ENCODE data around the gene LYPD6B. TPM values are rescaled to one million over a fixed set of nuclear protein-coding genes. Genes with fewer than 3 reads are reported as not detected.

LYPD6B gene
- total RNA-seq, 1 experiment from 2014 or later: 0.37 TPM

DNA sequence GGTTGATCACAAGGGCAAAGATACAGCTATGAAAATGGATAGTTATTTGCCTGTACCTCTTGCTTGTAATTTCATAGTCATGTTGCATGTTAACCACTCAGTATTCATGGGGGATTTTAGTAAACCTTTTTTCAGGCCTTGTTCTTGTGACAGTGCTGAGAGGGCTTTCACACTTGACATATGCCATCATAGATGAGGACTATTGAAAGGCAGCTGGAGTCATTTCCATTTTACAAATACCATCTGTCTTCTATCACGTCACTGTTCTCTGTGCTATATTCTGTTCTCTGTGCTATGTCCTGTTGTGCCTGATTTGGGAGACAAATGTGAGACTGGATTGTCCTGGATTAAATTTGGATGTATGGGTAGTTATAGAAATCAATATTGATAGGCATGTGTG lies 131.7 kb downstream of the LYPD6B start:
- intact Hi-C loops (cut with micrococcal nuclease): no loop called here
- BruUV-seq (replicated peaks): no TSS peak
- no peak for DNase-seq (ENCODE audit: unreplicated experiment)
- Mint-ChIP-seq H3K4me1 (ENCODE audit: insufficient read depth, unreplicated experiment) (peaks cover 16% of the 10 kb centered on the region), H3K27ac (ENCODE audit: low read depth, unreplicated experiment) (peak overlapping the region; percentile 18), H3K4me3 (ENCODE audit: unreplicated experiment) (no peak overlapping the region), H3K9me3 (ENCODE audit: unreplicated experiment) (no peaks in the 10 kb centered on the region), H3K36me3 (ENCODE audit: insufficient read depth, unreplicated experiment) (no peaks in the 10 kb centered on the region), H3K27me3 (ENCODE audit: insufficient read depth, unreplicated experiment) (no peaks in the 10 kb centered on the region)
- POLR2A ChIA-PET: interaction anchor here (0.6 to 1.4 kb wide), 4 partner anchors 10 to 586 kb away, joined by 3 to 6 read pairs (median 4); no protein-coding TSS in a partner anchor
- TF ChIP-seq, protein P1, sequence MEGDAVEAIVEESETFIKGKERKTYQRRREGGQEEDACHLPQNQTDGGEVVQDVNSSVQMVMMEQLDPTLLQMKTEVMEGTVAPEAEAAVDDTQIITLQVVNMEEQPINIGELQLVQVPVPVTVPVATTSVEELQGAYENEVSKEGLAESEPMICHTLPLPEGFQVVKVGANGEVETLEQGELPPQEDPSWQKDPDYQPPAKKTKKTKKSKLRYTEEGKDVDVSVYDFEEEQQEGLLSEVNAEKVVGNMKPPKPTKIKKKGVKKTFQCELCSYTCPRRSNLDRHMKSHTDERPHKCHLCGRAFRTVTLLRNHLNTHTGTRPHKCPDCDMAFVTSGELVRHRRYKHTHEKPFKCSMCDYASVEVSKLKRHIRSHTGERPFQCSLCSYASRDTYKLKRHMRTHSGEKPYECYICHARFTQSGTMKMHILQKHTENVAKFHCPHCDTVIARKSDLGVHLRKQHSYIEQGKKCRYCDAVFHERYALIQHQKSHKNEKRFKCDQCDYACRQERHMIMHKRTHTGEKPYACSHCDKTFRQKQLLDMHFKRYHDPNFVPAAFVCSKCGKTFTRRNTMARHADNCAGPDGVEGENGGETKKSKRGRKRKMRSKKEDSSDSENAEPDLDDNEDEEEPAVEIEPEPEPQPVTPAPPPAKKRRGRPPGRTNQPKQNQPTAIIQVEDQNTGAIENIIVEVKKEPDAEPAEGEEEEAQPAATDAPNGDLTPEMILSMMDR (IDR thresholded peaks at IDR 0.05; ENCODE audit: unreplicated experiment): no peak
- CTCF ChIA-PET: interaction anchor here (0.6 to 0.8 kb wide), 2 partner anchors 133 to 152 kb away, joined by 3 to 4 read pairs; no protein-coding TSS in a partner anchor

DNA sequence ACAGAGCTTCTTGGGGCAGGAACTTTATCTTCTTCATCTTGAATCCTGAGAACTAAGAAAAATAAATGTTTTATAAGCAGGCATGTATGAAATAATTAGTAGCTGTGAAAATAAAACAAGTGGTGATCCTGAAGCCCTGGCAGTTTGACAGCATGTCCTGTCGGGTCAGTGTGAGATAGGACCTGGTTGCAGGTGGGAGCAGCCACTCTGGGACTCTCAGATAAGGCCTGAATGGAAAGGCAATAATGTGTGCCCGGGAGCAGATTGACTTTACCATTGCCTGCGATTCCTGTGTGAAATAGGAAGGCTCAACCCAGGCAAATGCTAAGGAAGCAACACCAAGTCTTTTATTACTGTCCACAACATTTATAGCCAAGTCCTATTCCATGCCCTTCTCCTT lies 132.4 kb downstream of the LYPD6B start:
- POLR2A ChIA-PET: interaction anchor here (1.3 to 1.4 kb wide), 2 partner anchors 9 to 24 kb away, joined by 5 to 6 read pairs; no protein-coding TSS in a partner anchor
- TF ChIP-seq, protein P1 (IDR thresholded peaks at IDR 0.05; ENCODE audit: unreplicated experiment): no peak
- no TSS peak for BruUV-seq (replicated peaks)
- H3K4me3 Mint-ChIP-seq (ENCODE audit: unreplicated experiment): no peak overlapping the region
- H3K36me3 Mint-ChIP-seq (ENCODE audit: insufficient read depth, unreplicated experiment): no peaks in the 10 kb centered on the region
- no peaks in the 10 kb centered on the region for H3K27me3 Mint-ChIP-seq (ENCODE audit: insufficient read depth, unreplicated experiment)
- H3K27ac Mint-ChIP-seq (ENCODE audit: low read depth, unreplicated experiment): no peak overlapping the region
- CTCF ChIA-PET: no interaction called here
- intact Hi-C loops (cut with micrococcal nuclease): no loop called here
- H3K9me3 Mint-ChIP-seq (ENCODE audit: unreplicated experiment): no peaks in the 10 kb centered on the region
- peaks cover 16% of the 10 kb centered on the region for H3K4me1 Mint-ChIP-seq (ENCODE audit: insufficient read depth, unreplicated experiment)
- no peak for DNase-seq (ENCODE audit: unreplicated experiment)

DNA sequence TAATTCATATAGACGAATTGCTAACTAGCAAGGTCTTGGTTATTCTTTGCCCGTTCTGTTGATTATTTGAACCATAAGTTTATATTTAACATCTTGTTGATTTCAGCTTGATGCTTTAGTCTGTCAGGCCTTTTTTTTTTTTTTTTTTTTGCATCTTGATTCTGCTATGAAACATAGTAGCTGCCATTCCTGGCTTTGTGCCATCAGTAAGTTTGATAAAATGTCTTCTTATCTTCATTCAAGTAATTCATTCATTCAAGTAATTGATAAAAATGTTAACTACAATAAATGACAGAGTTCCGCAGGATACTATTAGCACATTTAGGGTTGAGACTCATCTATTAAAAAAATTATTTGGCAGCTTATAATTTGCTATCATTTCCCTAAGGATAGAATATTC lies 134.7 kb downstream of the LYPD6B start:
- no peaks in the 10 kb centered on the region for H3K9me3 Mint-ChIP-seq (ENCODE audit: unreplicated experiment)
- intact Hi-C loops (cut with micrococcal nuclease): no loop called here
- no peaks in the 10 kb centered on the region for H3K27me3 Mint-ChIP-seq (ENCODE audit: insufficient read depth, unreplicated experiment)
- no peak overlapping the region for H3K4me3 Mint-ChIP-seq (ENCODE audit: unreplicated experiment)
- TF ChIP-seq, protein P1 (IDR thresholded peaks at IDR 0.05; ENCODE audit: unreplicated experiment): no peak
- CTCF ChIA-PET: no interaction called here
- peaks cover 16% of the 10 kb centered on the region for H3K4me1 Mint-ChIP-seq (ENCODE audit: insufficient read depth, unreplicated experiment)
- BruUV-seq (replicated peaks): no TSS peak
- no peak overlapping the region for H3K27ac Mint-ChIP-seq (ENCODE audit: low read depth, unreplicated experiment)
- DNase-seq (ENCODE audit: unreplicated experiment): no peak
- POLR2A ChIA-PET: interaction anchor here (0.8 kb wide), 1 partner anchor 20 kb away, joined by 3 read pairs; no protein-coding TSS in a partner anchor
- H3K36me3 Mint-ChIP-seq (ENCODE audit: insufficient read depth, unreplicated experiment): no peaks in the 10 kb centered on the region

DNA sequence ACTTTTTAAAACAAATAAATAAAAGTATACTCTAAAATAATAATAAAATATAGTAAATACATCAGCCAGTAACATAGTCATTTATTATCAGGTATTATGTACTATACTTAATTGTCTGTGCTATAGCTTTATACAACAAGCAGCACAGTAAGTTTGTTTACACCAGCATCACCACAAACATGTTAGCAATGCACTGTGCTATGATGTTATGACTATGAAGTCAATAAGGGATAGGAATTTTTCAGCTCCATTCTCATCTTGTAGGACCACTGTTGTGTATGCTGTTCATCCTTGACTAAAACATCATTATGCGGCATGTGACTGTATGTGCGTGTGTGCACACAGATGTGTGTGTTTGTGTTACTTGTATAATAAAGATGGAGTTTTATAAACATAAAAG lies 137.5 kb downstream of the LYPD6B start:
- ChIA-PET POLR2A (no interaction called here), CTCF (interaction anchor here (0.6 kb wide), 1 partner anchor 15 kb away, joined by 3 read pairs; no protein-coding TSS in a partner anchor)
- DNase-seq (ENCODE audit: unreplicated experiment): no peak
- H3K27me3 Mint-ChIP-seq (ENCODE audit: insufficient read depth, unreplicated experiment): no peaks in the 10 kb centered on the region
- H3K4me1 Mint-ChIP-seq (ENCODE audit: insufficient read depth, unreplicated experiment): no peaks in the 10 kb centered on the region
- no peaks in the 10 kb centered on the region for H3K9me3 Mint-ChIP-seq (ENCODE audit: unreplicated experiment)
- H3K36me3 Mint-ChIP-seq (ENCODE audit: insufficient read depth, unreplicated experiment): no peaks in the 10 kb centered on the region
- BruUV-seq (replicated peaks): no TSS peak
- no peak overlapping the region for H3K27ac Mint-ChIP-seq (ENCODE audit: low read depth, unreplicated experiment)
- TF ChIP-seq, protein P1 (IDR thresholded peaks at IDR 0.05; ENCODE audit: unreplicated experiment): no peak
- intact Hi-C loops (cut with micrococcal nuclease): no loop called here
- H3K4me3 Mint-ChIP-seq (ENCODE audit: unreplicated experiment): no peak overlapping the region

All from MCF 10A (cell line).